GM12874 (cell line): ENCODE results near the gene SPDYE6.

ENCODE experiments used
- CTCF ChIP-seq: IDR thresholded peaks from 2 replicates; pipeline ENCODE4 v1.5.1; 2011; ENCODE audit warnings: low read depth, mild to moderate bottlenecking, control low read depth, low read length, moderate library complexity; ENCODE audit not compliant: insufficient read depth

Gene SPDYE6

GRCh38 chr7:102395592-102395872 lies 39.3 kb upstream of the SPDYE6 start:
- no peak for TF ChIP-seq CTCF

GRCh38 chr7:102393467-102393866 lies 37.2 kb upstream of the SPDYE6 start:
- TF ChIP-seq CTCF, result no peak

GRCh38 chr7:102392330-102392729 lies 36.1 kb upstream of the SPDYE6 start:
- no peak for TF ChIP-seq CTCF

- TF ChIP-seq CTCF, result peak; percentile 95
Observed at GRCh38 chr7:102390697-102391484, 34.6 kb upstream of the SPDYE6 start.

GRCh38 chr7:102389810-102390209 lies 33.6 kb upstream of the SPDYE6 start:
- no peak for TF ChIP-seq CTCF

GRCh38 chr7:102387064-102387463 lies 30.8 kb upstream of the SPDYE6 start:
- TF ChIP-seq CTCF, result no peak

- no peak for TF ChIP-seq CTCF
Observed at GRCh38 chr7:102376964-102377466, 20.8 kb upstream of the SPDYE6 start.
